Astrocyte of the spinal cord (primary cell): ENCODE data around the gene POLR2F.

Experiments
- DNase-seq: peaks from one replicate; pipeline ENCODE4 v3.0.0; 2011; ENCODE audit warnings: low read depth, low spot score
- H3K4me3 ChIP-seq: 2 replicates; pipeline ENCODE4 v1.5.1; 2011; ENCODE audit warnings: low read depth, mild to moderate bottlenecking, low read length, moderate library complexity
- in situ Hi-C: cut with HindIII; loops from 2 replicates; pipeline ENCODE4 v1.10.0; 2017; ENCODE audit warnings: low sequenced_read_pairs
- TF ChIP-seq, protein P1 (sequence below): IDR thresholded peaks from 2 replicates; pipeline ENCODE4 v1.5.1; 2012; ENCODE audit warnings: low read depth, mild to moderate bottlenecking, low read length, inconsistent platforms

The POLR2F gene

DNA sequence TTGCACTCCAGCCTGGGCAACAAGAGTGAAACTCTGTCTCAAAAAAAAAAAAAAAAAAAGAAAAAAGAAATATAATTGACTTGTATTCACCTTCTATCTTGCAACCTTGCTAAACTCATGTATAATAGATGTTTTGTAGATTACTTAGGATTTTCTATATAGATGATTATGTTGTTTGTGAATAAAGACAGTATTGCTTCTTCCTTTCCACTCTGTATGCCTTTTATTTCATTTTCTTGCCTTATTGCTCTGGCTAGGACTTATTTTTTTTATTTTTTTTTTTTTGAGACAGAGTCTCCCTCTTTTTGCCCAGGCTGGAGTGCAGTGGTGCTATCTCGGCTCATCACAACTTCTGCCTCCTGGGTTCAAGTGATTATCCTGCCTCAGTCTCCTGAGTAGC is 60.6 kb downstream of the POLR2F start:
- TF ChIP-seq, protein P1, sequence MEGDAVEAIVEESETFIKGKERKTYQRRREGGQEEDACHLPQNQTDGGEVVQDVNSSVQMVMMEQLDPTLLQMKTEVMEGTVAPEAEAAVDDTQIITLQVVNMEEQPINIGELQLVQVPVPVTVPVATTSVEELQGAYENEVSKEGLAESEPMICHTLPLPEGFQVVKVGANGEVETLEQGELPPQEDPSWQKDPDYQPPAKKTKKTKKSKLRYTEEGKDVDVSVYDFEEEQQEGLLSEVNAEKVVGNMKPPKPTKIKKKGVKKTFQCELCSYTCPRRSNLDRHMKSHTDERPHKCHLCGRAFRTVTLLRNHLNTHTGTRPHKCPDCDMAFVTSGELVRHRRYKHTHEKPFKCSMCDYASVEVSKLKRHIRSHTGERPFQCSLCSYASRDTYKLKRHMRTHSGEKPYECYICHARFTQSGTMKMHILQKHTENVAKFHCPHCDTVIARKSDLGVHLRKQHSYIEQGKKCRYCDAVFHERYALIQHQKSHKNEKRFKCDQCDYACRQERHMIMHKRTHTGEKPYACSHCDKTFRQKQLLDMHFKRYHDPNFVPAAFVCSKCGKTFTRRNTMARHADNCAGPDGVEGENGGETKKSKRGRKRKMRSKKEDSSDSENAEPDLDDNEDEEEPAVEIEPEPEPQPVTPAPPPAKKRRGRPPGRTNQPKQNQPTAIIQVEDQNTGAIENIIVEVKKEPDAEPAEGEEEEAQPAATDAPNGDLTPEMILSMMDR = no peak
- DNase-seq = no peak
- H3K4me3 ChIP-seq = no peak overlapping the region
- in situ Hi-C loops = no loop called here

DNA sequence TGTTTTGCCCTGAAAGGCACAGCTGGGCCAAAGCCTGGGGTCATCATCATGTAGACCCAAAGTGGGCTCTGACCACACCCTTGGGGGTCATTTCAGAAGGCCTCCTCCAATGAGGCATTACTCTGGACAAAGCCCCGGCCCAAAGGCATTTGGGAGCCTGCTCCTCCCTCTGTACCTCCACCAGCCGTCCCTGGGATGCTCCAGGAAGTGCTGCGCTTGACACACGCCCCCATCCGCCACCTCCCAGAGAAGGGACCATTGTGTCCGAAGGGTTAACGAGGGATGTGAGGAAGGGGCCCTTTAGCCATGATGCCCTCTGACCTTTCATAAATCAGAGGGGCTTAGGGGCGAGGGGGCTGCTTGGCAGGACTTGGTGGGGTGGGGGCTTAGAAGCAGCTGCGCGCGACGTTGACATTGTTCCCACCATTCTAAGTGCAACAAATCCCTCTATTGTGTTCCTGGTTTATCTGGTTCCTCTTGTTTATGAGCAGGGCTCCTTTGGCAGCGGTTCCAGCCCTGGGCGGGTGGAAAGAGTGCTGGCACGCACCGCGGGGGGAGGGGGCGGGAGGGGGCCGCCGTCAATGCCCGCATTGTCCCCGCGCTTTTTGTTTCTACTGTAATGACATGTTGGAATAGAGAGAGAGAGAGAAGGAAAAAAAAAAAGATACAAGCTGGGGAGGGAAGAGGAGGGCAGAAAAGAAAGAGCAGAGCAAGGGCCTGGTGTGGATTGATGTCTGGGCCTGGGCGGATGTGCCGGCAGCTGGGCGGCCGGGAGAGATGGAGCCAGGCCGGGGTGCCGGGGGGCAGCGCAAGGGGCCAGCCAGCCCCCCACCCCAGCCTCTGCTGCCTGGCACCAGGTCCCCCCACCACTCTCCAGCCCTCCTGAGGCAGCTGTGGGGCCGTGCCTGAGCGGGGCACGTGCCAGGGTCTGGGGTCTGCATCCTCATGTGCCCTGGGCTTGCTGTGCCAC is 63.0 kb downstream of the POLR2F start:
- TF ChIP-seq, protein P1 = no peak

DNA sequence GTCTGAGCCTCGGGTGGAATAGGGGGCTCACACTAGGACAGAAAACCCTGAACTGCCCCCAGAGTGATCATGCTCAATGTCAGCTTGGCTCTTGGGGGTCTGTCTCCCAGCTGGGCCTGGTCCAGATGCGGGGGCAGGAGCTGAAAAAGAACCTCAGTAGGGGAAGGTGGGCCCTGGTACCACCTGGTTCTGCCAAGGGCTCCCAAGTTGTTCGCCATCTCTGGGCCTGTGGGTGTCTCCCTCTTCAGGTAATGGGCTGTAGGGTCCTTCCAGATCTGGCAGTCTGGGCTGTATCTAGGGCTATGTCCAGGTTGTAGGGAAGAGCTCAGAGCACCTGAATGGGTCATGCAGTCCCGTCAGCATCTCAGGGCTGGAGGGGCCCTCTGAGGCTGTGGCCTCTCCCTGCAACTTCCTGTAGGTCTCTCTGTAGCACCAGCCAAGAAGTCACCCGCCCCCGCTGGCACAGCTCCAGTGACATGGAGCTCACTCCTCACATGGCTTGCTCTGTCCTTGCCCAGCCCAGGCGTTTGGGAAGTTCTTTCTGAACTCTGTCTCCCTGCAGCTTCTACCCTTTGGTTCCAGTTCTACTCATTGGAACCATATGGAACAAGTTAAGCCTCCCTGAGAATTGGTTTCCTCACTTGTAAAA is 63.9 kb downstream of the POLR2F start:
- DNase-seq = peak; percentile 24

More for the DNA sequence above, 63.0 kb downstream of the POLR2F start:
- H3K4me3 ChIP-seq = no peak overlapping the region
- in situ Hi-C loops = no loop called here
- no peak for DNase-seq

DNA sequence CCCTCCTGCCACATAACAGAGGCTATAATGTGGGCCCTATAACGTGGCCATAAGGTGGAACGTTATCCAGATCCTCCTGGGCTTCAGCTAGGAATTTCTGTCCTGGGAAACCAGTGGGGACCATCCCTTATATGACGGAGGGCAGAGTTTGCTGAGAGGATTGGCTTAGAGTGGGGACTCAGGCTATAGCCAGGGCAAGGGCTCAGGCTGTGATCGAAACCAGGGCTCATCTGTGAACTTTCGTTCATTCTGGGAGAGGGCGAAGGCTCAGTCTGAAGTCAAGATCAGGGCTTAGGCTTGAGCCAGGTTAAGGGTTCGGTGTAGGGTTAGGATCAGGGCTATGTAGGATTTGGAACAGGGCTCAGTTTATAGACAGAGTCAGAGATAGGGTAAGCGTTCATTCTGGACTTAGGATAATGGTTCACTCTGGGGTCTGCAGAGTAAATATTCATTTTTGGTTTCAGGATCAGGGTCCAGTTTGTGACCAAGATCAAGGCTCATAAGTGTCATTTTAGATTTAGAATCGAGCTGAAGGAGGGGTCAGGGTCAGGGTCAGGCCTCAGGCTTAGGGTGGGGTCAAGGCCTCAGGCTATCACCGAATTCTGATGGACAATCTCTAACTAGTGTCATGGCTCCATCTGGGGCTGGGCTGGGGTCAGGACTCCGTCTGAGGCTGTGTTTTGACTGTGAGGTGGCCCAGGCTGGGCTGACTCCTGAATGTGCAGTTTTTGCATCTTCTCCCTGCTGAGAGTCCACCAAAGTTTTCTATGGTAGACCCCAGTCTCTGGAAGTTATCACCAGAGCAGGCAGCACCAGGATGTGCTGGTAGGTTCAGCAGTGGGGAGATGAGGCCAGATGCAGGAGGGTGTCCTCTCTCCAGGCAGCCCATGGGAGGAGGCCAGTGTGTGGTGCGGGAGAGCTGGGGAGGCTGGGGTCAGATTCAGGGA is 64.7 kb downstream of the POLR2F start:
- in situ Hi-C loops = no loop called here
- DNase-seq = no peak
- TF ChIP-seq, protein P1 = no peak
- no peak overlapping the region for H3K4me3 ChIP-seq

More for the DNA sequence above, 63.9 kb downstream of the POLR2F start:
- TF ChIP-seq, protein P1 = no peak
- in situ Hi-C loops = no loop called here
- no peak overlapping the region for H3K4me3 ChIP-seq
